GM18502 (cell line): Measurements from ENCODE around the gene SLC7A8.

Source experiments
- ATAC-seq: cut with Tn5 transposase; IDR thresholded peaks from one replicate; pipeline ENCODE4 v1.9.1; 2021; ENCODE audit warnings: mild to moderate bottlenecking; ENCODE audit not compliant: unreplicated experiment, poor library complexity

SLC7A8 gene

GRCh38 chr14:23185063-23185462 lies 1.6 kb upstream of the SLC7A8 start:
- no peak for ATAC-seq

GRCh38 chr14:23183158-23183470 lies 346 bp downstream of the SLC7A8 start:
- no peak for ATAC-seq

- ATAC-seq, result no peak
Observed at GRCh38 chr14:23182372-23183157, 895 bp downstream of the SLC7A8 start.

- no peak for ATAC-seq
Observed at GRCh38 chr14:23181946-23182345, 1.5 kb downstream of the SLC7A8 start.

GRCh38 chr14:23181453-23181852 lies 2.0 kb downstream of the SLC7A8 start:
- no peak for ATAC-seq

- no peak for ATAC-seq
Observed at GRCh38 chr14:23177181-23177580, 6.3 kb downstream of the SLC7A8 start.

- no peak for ATAC-seq
Observed at GRCh38 chr14:23175823-23176222, 7.6 kb downstream of the SLC7A8 start.

GRCh38 chr14:23174296-23175184 lies 8.9 kb downstream of the SLC7A8 start:
- ATAC-seq, result no peak

GRCh38 chr14:23173796-23174195 lies 9.7 kb downstream of the SLC7A8 start:
- no peak for ATAC-seq

- no peak for ATAC-seq
Observed at GRCh38 chr14:23173031-23173430, 10.4 kb downstream of the SLC7A8 start.

- ATAC-seq, result no peak
Observed at GRCh38 chr14:23172574-23172973, 10.9 kb downstream of the SLC7A8 start.

GRCh38 chr14:23172096-23172495 lies 11.4 kb downstream of the SLC7A8 start:
- no peak for ATAC-seq

- no peak for ATAC-seq
Observed at GRCh38 chr14:23171222-23171975, 12.1 kb downstream of the SLC7A8 start.

- ATAC-seq, result no peak
Observed at GRCh38 chr14:23169622-23170021, 13.8 kb downstream of the SLC7A8 start.

- no peak for ATAC-seq
Observed at GRCh38 chr14:23168246-23168645, 15.2 kb downstream of the SLC7A8 start.

GRCh38 chr14:23167116-23167847 lies 16.2 kb downstream of the SLC7A8 start:
- no peak for ATAC-seq

- no peak for ATAC-seq
Observed at GRCh38 chr14:23164949-23165348, 18.5 kb downstream of the SLC7A8 start.

GRCh38 chr14:23164250-23164649 lies 19.2 kb downstream of the SLC7A8 start:
- no peak for ATAC-seq

GRCh38 chr14:23163830-23164229 lies 19.6 kb downstream of the SLC7A8 start:
- no peak for ATAC-seq

- no peak for ATAC-seq
Observed at GRCh38 chr14:23162800-23163199, 20.7 kb downstream of the SLC7A8 start.
